Pons (tissue), 1 donor: Measurements from ENCODE around the gene TC2N.
"Not testable (repeated sequence)": the region's sequence is repeated elsewhere in the genome, so short reads cannot be mapped to it uniquely, and the experiment has no call there.

Experiments
- DNase-seq: peaks from one replicate; pipeline ENCODE4 v3.0.0-alpha.2; 2016; ENCODE audit warnings: low spot score

The TC2N gene

DNA sequence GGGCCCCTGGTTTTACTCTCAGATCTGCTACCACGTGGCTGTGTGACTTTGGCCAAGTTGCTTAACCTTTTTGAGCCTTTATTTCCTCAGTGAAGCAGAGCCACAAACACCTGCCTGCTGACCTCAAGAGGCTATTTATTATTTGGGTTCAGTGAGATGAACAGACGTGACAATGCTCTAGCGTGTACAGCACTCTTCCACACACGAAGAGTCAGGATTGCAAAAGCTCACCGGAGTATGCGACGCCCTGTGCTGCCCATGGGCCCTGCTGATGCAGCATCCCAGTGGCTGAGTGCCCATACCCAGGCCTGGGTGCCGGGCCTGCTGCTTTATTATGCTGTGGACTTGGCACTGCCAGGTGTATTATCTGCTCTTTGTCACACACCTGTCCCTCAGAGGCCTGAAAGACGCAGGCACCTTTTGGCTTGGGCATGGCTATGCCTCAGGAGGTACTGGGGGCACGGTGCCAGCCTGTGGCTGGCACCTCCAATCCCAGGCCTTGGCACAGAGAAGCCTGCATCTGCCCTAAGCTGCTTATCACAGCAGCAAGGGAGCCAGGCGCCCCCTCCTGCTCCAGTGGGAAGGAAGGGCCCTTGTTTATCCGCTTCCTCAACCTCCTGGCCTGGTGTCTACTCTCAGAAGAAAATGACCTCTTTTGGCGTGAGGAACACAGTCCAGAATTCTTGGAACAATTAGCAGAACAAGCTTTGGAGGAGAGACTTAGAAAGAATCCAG, 22.3 kb upstream of the TC2N start:
- DNase-seq = peak; percentile 76

DNA sequence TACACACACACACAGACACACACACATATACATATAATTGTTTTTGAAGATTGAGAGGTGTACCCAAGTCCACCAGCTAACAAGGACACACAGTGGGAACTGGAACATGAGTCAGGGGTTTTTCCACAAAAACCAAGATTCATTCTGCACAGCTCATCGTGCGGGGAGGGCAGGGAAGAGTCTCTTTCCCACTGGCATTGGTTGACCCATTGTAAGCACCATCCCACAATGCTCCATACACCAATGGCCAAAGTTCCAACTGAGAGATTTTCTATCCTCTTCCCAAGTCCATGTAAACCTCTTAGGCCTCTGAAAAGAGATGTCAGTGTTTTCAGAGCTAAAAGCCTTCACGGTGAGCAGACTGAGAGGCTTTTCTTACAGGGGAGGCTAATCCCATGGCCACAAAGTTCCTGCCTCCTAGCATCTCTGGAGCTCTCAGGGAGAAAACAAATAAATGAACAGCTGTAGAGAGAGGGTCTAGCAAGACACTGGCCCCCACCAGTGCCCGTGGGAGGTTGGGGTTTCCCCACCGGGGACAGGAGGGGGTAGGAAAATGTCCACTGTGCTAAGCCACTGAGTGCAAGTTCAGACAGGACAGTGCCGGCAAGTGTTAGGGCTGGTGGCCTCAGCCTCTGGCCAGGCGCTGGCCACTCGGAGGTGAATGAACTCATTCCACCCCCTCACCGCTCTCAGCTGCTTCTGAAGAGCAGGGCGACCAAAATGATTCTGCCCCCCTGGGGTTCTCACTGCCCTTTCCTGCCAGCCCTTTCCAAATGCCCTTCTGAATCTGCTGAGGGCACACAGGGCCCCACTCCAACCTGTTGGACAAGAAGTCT, 21.5 kb upstream of the TC2N start:
- DNase-seq = peak; percentile 73

DNA sequence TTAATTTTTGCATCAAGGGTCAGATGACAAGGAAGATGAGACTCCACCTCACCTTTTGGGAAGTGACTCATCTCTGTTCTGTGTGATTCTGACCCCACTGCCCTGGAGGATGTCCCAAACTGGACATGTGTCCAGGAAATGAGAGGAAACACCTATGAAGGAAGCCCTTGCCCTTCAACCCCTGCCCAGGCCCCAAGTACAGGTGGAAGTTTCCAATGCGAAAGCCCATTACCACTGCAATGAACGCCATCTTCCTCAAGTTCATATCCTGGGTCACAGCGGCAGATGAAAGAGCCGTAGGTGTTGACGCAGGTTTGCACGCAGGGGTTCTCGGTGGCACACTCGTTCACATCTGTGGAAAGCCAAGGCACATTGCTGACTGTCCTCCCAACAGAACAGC, 19.6 kb upstream of the TC2N start:
- DNase-seq = no peak

DNA sequence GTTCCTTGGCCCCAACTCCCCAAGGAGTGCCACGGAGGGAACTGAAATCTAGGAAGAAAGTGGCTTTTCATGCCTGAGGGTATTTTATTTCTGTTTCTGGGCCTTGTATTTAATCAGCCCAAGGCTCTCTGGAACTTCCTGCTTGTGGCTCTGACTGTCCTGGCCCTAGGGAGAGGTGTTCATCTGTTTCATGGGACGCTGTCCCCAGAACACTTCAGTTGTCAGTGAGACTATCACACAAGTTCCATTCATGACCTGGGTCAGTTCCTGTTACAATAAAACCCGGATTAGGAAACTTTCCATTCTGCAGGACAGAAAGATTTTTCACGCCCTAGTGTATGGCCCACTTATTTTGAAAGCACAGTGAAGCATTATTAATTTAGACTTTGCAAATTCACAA, 18.5 kb upstream of the TC2N start:
- no peak for DNase-seq

DNA sequence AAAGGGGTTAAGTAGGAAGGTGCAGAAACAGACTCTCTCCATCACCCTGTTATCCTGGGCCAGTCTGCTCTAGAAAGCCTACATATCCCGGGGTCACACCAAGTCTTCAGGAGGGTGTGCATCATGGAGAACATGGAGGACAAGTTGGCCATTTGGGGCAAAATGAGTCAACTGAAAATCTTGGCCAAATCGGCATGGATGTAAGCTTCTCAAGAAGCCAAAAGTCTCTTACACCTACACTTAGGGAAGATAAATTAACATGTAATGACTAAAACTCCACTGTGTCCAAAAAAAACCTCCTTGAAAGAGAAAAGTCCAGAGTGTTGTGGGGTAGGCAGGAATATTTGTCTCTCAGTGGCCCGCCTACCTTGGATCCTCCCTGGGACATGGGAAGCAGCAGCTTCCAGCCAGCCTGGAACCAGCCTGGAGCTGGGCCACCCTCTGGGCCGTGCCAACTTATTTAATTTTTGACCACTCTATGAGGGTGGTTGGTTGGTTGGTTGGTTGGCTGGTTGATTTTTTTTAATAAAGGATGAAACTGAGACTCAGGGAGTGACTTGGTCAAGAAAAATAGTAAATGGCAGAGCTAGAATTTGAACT, 17.9 kb upstream of the TC2N start:
- DNase-seq = no peak

DNA sequence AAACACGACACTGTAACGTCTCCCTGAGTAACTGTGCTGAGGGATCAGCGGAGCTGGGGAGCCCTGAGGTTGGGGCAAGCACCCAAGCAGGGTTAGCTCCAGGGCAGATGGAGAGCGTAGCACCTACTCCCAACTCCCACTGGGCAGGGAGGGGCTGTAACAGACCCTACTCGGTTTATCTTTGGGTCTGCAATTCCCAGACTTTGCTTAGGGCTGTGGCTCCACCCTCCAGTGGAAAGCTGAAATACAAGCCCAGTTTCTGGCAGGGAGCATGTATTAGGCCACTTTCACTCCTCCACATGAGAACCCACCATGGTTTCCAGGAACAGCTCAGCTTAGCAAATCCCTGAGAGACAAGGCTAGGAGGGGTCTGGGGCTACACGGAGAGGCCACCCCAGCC, 17.3 kb upstream of the TC2N start:
- no peak for DNase-seq

DNA sequence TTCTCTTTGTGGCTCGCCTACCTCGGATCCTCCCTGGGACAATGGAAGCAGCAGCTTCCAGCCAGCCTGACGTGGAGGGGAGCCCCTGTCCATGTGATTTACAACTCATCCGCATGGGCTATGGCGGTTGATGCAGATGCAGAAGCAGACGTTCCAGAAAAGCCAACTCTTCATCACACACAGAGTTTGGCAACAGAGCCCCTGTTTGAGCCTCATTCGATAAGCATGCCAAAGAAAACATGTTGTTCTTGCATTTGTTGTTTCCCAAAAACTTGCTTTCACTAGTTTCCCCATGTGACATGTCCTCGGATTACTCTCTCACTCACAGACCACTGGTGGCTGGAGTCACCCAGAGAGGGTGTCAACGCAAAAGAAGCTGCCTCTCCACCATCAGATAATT, 16.4 kb upstream of the TC2N start:
- no peak for DNase-seq

DNA sequence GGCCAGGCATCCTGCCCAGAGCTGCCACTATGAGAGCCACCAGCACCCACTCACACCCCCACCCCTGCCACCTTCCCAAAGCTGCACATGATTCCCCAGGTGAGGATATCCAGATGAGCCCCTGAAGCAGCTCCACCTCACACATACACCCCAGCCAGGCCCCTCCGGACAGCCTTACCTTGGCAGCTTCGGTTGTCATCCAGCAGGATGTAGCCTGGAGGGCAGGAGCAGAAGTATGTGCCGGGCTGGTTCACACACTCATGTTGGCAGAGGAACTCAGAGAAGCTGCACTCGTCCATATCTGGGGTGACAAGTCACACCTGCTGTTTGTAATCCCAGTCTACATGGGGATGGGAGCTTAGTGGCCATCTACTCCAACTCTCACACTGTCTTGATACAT, 15.4 kb upstream of the TC2N start:
- no peak for DNase-seq

DNA sequence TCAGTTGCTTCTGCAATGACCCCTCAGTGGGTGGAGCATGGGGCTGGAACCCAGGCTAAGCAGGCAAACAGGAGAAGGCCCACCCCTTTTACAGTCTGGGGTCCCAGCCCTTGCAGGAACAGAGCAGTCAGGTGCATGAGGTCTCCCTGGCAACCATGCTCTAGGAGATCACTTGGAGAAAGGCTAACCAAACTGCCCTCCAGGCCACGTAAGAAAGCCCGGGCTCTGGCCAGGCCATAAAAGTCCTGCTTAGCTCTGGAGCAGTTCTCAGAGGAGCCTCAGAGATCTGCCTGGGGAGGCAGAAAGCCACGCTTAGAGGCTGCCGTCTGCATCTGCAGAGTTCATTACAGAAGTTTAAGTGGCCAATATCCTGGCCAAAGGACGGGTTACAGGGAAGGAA, 15.0 kb upstream of the TC2N start:
- no peak for DNase-seq

DNA sequence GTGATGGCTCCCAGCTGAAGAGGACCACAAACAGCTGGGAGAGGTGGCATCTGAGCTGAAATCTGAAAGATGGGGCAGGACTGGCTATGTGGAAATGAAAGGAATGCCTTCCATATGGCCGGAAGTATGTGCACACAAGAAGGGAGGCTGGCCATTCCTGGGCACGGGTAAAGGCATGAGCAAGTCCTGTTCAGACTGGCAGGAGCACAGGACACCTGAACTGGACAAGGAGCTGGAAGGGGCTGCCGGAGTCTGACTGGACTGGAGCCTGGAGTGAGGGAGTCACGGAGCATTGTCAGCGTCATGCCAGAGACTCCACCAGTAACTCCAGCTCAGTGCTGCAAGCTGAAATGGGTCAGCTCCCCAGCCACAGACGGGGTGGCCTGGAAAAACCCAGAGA, 11.9 kb upstream of the TC2N start:
- no peak for DNase-seq

DNA sequence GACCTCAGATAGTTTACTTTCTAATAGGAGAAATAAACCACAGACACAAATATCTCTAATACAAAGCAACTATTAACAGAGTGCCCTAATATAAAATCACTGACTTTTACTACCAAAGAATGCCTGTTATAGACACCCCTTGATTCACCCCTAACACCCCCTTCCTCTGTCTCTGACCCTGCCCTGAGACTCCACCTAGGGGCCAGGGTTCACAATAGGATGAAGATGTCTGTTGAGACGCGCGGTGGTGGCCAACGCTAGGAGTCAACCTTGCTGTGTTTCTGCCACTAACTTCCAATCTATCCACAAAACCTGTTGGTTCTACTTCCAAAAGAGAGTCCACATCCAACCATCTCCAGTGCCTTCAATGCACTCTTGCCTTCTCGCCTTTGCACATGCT, 10.9 kb upstream of the TC2N start:
- no peak for DNase-seq

DNA sequence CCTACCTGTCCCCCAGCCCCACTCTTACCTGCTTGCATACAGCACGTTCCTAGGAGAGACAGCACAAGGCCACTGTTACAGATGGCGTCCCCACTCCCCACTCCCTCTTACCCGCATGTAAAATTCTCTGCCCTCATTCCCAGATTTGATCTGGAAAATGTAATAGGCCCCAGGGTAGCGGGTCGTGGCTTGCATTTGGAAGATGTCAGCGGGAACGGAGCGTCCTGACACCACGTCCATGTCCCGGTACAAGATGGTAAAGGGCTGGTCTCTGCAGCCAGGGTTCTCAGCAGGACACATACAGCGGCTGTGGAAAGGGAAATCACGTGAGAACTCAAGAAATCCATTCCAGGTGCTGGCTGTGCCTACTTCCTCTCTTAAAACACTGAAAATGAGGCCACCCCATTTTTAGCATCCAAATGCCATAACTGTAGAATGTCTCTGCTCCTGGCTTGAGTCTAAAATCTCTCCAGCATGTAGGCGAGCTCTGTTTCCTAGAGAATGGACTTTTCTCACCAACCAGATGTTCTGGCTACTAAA, 10.1 kb upstream of the TC2N start:
- no peak for DNase-seq

DNA sequence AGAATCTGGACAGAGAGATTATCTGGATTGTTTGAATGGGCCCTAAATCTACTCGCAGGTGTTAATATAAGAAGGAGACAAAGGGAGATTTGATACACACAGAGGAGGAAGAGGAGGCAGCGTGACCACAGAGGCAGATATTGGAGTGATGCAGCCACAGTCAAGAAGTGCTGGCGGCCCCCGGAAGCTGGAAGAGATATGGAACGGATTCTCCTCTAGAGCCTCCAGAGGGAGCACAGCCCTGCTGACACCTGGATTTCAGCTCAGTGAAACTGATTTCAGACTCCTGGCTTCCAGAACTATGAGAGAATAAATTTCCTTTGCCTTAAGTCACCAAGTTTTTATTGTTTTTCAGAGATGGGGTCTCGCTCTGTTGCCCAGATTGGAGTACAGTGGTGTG, 9.2 kb upstream of the TC2N start:
- DNase-seq = no peak

DNA sequence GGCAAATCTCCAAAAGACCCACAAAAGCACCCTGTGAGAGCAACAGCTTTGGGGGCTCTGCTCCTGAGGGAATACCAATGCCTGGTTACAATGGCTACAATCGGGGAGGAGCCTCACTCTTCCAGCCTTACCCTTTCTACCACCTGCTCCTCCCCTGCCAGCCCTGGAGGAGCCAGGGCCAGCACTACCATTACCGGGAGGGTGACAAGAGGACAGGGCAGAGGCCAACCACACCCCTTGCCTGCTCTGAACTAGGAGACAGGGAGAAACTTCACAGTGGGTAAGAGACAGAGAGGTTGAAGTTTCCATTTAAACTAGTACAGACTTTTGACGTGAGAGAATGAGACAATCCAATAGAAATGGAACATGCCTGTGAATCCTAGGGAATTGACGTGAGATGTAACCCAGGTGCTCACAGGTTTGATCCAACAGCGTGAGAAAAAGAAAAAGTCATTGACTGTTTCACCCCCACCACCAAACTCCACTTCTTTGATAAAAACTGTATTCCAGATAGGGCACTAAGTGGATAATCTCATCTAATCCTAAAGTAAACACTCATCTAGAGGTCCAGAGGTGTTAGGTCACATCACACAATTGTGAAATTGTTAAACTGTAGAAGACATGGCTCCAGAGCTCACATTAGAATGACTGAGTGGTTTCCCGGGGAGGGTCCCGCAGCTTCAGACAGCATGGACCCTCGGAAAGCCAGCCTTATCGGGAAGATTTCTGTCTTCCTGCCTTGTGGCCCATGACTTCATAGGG, 8.4 kb upstream of the TC2N start:
- no peak for DNase-seq

DNA sequence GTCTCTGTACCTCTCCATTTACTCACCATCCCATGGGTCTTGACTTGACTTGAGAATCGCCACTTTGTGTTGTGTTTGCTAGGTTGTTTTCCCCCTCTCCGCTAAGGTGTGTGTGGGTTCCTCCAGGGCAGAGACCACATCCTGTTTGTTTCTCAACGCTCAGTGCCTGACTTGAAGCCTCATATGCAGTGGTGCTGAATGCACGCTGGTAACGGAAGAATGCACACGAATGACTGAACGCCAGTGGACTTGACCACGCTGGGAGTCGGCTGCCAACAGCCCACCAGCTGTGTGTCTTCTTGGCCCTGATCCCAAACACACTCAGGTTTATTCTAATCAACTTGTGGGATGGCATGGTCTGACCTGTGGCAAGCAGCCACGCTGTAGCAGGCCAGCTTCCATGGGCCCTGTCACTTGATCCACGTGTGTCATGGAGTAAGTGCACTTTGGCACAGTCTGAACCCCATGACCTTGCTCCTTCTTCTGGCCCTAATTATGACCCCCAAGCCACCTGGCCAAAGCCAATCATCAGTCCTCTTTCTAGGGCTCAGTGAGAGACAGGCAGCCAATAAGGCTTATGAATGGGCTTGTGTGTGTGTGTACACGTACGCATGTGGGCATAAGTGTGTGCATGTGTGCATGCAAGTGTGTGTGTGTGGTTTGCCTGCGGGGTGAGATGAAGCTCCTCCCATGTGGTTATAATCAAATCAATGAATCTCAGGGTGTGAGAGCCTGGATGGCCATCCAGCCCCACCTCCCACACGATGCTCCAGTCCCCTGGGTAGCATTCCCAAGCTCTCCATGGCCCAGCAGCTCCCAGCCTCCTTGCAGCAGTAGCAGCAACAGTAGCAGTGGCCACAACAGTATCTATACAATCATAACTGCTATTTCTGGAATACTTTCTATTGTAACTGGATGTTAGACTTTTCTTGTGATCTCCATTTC, 6.4 kb upstream of the TC2N start:
- DNase-seq = no peak

DNA sequence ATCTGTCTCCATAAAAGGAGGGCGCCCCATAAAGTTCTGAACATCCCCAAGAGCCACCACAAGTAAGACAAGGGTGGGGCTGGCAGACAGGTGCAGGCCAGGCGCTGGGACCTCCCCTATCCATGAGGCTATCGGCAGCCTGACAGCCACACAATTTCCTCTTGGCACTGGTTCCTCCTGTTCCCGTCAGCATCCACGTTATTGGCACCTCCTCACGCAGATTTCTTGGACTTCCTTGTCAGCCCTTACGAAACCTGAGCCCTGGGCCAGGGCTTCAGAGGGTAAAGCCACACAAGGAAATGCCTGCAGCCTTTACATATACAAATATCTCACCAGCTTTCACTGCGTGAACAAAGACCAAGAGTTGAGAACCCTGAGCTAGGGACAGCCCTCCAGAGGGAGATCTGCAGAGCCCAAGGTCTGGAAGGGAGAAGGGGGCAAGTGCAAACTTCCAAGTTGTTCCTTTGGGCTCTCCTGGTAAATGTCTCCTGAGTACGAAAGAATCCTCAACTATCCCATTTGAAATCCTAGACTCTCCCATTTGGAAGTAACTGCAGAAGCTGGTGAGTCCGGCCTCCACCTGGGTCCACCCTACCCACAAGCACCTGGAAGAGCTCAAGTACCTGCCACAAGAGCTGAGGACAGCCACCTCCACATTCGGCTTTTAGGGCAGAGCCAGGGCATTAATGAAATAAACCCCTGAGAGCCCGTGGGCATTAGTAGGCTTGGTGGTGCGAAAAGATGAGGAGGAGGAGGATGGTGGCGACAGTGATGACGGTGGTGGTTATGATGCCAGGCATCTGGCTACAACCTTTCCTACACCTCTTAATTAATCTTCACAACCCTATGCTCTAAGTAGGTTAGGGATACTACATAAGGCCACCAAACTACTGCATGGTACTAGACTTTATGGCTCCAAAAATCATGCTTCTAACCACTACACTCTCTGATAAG, 5.5 kb upstream of the TC2N start:
- no peak for DNase-seq

DNA sequence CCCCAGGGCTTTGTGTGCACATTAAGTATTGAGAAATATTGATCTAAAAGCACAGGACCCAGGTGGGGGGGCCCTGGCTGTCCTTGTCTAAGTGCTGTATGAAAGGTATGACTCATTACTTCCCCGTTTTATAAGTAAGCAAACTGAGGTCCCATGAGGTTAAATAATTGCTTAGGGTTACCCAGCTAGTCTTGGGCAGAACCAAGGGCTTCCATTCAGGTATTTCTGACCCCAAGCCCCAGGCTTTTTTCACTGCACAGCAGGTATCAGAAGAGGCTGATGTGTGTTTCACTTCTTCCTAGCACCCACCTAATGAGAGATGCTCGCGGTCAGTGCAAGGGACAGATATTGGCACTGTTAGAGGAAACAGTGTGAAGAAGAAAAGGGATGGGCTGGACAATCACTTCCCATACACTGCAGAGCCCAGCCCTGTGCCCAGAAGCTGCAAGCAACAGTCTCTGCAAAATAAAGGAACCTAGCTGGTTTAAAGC, 4.7 kb upstream of the TC2N start:
- DNase-seq = no peak

DNA sequence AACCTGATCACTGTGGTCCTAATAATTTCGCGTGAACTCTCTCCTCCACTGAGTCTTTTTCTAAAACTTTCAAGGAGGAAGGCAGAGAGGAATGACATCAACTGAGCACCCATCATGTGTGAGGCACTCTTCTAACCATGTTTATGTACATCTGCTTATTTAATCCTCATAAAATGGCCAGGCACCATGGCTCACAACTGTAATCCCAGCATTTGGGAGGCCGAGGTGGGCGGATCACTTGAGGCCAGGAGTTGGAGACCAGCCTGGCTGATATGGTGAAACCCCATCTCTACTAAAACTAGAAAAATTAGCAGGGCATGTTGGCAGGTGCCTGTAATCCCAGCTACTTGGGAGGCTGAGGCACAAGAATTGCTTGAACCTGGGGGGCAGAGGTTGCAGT, 4.1 kb upstream of the TC2N start:
- DNase-seq = not testable (repeated sequence)

DNA sequence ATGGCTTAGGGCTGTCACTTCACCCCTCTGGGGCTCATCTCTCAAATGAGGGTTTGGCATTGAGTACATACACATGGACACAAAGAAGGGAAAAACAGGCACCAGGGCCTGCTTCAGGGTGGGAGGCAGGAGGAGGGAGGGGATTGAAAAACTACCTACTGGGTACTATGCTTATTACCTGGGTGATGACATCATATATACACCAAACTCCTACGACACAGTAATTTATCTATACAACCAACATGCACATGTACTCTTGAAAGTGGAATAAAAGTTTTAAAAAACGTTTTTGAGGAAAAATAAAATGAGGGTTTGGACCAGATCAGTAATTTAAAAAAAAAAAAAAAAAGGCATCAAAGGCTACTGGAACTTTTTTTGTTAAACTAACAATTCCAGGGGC, 3.6 kb upstream of the TC2N start:
- no peak for DNase-seq

DNA sequence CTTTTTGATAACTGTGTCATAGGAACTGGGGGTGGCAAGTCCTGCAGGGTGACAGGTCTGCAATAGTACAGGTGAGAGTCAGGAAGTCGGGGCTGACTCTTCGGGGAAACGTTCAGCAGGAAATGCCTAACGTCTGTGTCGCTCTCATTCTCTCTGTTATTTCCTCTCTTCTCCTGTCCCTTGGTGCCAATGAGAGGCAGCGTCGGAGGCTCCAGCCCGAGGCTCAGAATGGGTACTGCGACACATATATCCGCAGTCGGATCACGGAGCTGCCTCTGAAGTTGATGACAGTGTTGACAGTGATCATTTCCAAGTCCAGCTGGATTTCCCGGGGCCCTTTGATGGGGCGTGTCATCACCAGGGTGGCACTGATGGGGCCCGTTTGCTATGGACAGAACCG, 2.7 kb upstream of the TC2N start:
- no peak for DNase-seq
